Activated CD4-positive, alpha-beta memory T cell treated with anti-CD3 and anti-CD28 coated beads, Interleukin-2, amount 10 ng/mL, durations not matched to agents 7 days and 5 days (primary cell): ENCODE measurements around the gene C14orf119. TPM values are rescaled to one million over a fixed set of nuclear protein-coding genes. Genes with fewer than 3 reads are reported as not detected.
A peak's percentile ranks its signal among the peaks of the same experiment; 100 is the strongest.

Source experiments
- CTCF ChIA-PET: fragments of 350-600 bp; sonication (Branson Sonifier 250); formaldehyde crosslinking; loops from one replicate; lab custom pipeline; 2021; ENCODE audit warnings: antibody characterized with exemption, inconsistent platforms; lab: Charles Lee
- POLR2A ChIA-PET: fragments of 350-600 bp; sonication (Branson Sonifier 250); formaldehyde crosslinking; loops from one replicate; lab custom pipeline; 2021; ENCODE audit warnings: antibody characterized with exemption; lab: Charles Lee
- DNase-seq: peaks from one replicate; pipeline ENCODE4 v3.0.0-alpha.2; 2020
- H3K27ac Mint-ChIP-seq: one replicate; pipeline ENCODE4 v1.8.0; 2021; ENCODE audit warnings: mild to moderate bottlenecking, mixed read lengths
- H3K27me3 Mint-ChIP-seq: one replicate; pipeline ENCODE4 v1.8.0; 2021; ENCODE audit warnings: mixed read lengths
- H3K36me3 Mint-ChIP-seq: one replicate; pipeline ENCODE4 v1.8.0; 2021; ENCODE audit warnings: low read depth, mixed read lengths
- H3K4me1 Mint-ChIP-seq: one replicate; pipeline ENCODE4 v1.8.0; 2021; ENCODE audit warnings: mixed read lengths
- H3K4me3 Mint-ChIP-seq: one replicate; pipeline ENCODE4 v1.8.0; 2021; ENCODE audit warnings: mild to moderate bottlenecking, mixed read lengths
- H3K9me3 Mint-ChIP-seq: one replicate; pipeline ENCODE4 v1.8.0; 2021; ENCODE audit warnings: mixed read lengths
- total RNA-seq, 2 experiments: library from RNA; stranded (reverse); gene quantifications; one replicate each; pipeline ENCODE4 v1.2.3, GENCODE V29; 2021

The C14orf119 gene
- total RNA-seq, 2 experiments from 2014 or later = 49.2 to 55.5 TPM

DNA sequence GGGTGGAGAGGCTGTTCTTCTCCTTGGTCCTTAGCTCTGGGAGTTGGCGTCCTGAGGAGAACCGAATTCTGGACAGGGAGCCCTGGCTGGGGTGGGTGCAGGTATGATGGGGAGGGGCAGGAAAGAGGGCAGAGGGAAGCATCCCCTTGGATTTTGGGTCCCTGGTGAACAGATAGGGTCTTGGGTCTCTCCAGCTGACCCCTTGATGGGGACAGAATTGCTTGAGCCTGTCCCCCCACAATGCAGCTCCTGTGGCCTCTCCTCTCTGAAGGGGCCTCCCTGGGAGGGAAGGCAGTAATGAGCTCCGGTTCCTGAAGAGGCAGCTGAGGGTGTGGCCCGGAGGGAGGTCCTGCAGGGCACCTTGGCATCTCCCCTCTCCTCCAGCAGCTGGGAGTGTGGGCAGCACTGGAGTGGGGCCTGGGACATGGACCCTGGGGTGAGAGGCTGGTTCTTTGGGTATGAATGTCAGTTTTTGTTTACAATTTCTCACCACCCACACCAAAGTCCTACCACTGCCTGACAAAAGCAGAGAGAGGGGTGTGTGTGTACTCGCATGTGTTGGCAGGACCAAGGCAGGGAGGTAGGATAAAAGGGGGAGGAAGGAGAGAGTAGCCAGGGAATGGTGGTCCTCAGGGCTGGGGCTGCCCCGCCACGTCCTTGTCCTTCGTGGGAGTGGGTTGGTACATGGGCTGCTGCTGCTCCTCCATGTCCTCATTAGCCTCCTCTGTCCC is 31.4 kb downstream of the C14orf119 start:
- no peak for DNase-seq
- ChIA-PET CTCF (interaction anchor here (1.4 kb wide), 1 partner anchor 61 kb away, joined by 4 read pairs; no protein-coding TSS in a partner anchor), POLR2A (no interaction called here)
- Mint-ChIP-seq H3K4me3 (no peak overlapping the region), H3K9me3 (peaks cover 1% of the 10 kb centered on the region), H3K4me1 (peaks cover 19% of the 10 kb centered on the region), H3K27ac (no peak overlapping the region), H3K36me3 (no peaks in the 10 kb centered on the region), H3K27me3 (peaks cover 10% of the 10 kb centered on the region)

GRCh38 chr14:23127861-23128260 is 32.6 kb downstream of the C14orf119 start:
- no peaks in the 10 kb centered on the region for H3K36me3 Mint-ChIP-seq
- peaks cover 1% of the 10 kb centered on the region for H3K9me3 Mint-ChIP-seq
- H3K4me3 Mint-ChIP-seq = no peak overlapping the region
- peak overlapping the region; percentile 21 for H3K27ac Mint-ChIP-seq
- ChIA-PET CTCF (no interaction called here), POLR2A (no interaction called here)
- peaks cover 14% of the 10 kb centered on the region for H3K4me1 Mint-ChIP-seq
- peaks cover 10% of the 10 kb centered on the region for H3K27me3 Mint-ChIP-seq
- no peak for DNase-seq

DNA sequence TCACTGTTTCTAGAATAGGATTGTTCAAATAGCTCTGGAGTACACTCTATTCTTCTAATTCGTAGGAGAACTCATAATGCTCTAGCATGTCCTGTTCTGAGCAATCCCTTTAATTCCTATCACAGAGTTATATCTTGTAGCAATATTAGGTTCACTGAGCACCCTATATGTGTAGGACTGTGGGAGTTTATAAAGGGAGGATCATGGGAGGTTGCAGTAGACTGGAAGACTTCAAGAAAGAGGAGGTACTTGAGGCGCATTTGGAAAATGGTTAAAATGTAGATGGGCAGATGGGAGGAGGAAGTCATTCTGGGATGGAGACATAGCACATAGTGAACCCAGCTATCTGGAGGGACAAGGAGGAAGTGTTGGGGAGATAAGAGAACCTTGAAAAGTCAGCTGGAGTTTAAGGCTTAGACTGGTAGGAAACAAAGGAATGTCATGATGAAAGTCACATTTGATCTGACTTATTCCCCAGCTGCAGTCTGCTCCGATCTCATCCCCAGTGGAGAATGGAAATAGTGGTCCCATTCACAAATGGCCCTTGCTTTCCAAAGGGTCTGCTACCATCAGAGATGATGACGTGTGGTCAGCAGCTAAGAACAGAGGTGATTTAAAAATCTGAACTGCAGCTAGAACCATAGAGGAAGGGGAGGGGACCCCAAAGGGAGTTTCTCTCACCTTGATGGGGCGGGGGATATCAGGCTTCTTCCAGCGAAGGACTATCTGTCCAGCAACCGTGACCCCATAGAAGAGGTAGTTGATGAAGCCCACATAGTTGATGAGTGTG is 33.9 kb downstream of the C14orf119 start:
- POLR2A ChIA-PET = no interaction called here
- peaks cover 14% of the 10 kb centered on the region for H3K4me1 Mint-ChIP-seq
- CTCF ChIA-PET = interaction anchor here (2.8 kb wide), 1 partner anchor 9 kb away, joined by 19 read pairs; no protein-coding TSS in a partner anchor
- H3K4me3 Mint-ChIP-seq = no peak overlapping the region
- DNase-seq = no peak
- peaks cover 10% of the 10 kb centered on the region for H3K27me3 Mint-ChIP-seq
- peaks cover 1% of the 10 kb centered on the region for H3K9me3 Mint-ChIP-seq
- H3K27ac Mint-ChIP-seq = no peak overlapping the region
- no peaks in the 10 kb centered on the region for H3K36me3 Mint-ChIP-seq

DNA sequence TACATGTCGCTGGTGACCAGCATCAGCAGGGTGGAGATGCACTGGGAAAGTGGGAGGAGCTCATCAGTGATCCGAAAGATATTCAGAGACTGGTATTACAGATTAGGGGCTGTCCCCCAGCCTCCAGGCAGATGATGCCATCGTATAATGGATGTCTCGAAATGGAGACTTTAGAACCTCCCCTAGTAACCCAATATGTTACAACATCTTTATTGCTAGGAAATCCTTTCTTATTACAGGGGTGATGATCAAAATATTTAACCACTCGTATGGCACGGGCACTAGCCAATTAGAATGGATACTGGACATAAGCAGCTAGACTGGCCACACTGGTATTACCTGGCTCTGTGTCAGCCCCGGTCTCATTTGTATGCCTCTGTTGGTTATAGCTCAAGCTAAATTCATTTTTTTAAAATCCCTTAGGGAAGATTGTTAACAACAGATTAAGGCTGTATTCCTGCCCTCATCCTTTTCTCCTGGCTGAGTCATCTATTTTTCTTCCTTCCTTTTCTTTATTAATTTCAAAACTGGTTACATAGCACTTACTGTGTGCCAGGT is 34.5 kb downstream of the C14orf119 start:
- ChIA-PET CTCF (interaction anchor here (1.0 to 2.8 kb wide), 2 partner anchors 9 to 61 kb away, joined by 3 to 19 read pairs; no protein-coding TSS in a partner anchor), POLR2A (interaction anchor here (1.2 kb wide), 1 partner anchor 9 kb away, joined by 3 read pairs; no protein-coding TSS in a partner anchor)
- Mint-ChIP-seq H3K4me3 (no peak overlapping the region), H3K27me3 (peaks cover 10% of the 10 kb centered on the region), H3K9me3 (peaks cover 1% of the 10 kb centered on the region), H3K36me3 (no peaks in the 10 kb centered on the region), H3K27ac (no peak overlapping the region), H3K4me1 (peaks cover 14% of the 10 kb centered on the region)
- DNase-seq = no peak

GRCh38 chr14:23130871-23131270 is 35.6 kb downstream of the C14orf119 start:
- POLR2A ChIA-PET = interaction anchor here (1.2 kb wide), 1 partner anchor 10 kb away, joined by 3 read pairs; no protein-coding TSS in a partner anchor
- no peaks in the 10 kb centered on the region for H3K36me3 Mint-ChIP-seq

GRCh38 chr14:23131482-23131881 is 36.2 kb downstream of the C14orf119 start:
- CTCF ChIA-PET = interaction anchor here (0.6 to 1.3 kb wide), 3 partner anchors 54 to 437 kb away, joined by 3 to 4 read pairs (median 3); no protein-coding TSS in a partner anchor
- no peaks in the 10 kb centered on the region for H3K36me3 Mint-ChIP-seq
- H3K4me1 Mint-ChIP-seq = peaks cover 14% of the 10 kb centered on the region
- no peak overlapping the region for H3K27ac Mint-ChIP-seq
- H3K9me3 Mint-ChIP-seq = peaks cover 1% of the 10 kb centered on the region
- POLR2A ChIA-PET = no interaction called here
- DNase-seq = no peak
- no peak overlapping the region for H3K4me3 Mint-ChIP-seq
- H3K27me3 Mint-ChIP-seq = peaks cover 7% of the 10 kb centered on the region

More at GRCh38 chr14:23130871-23131270, 35.6 kb downstream of the C14orf119 start:
- Mint-ChIP-seq H3K4me3 (no peak overlapping the region), H3K9me3 (peaks cover 1% of the 10 kb centered on the region), H3K27ac (no peak overlapping the region), H3K27me3 (peaks cover 10% of the 10 kb centered on the region), H3K4me1 (peaks cover 14% of the 10 kb centered on the region)
- no peak for DNase-seq
- CTCF ChIA-PET = interaction anchor here (1.0 to 2.8 kb wide), 3 partner anchors 10 to 62 kb away, joined by 3 to 19 read pairs (median 3); no protein-coding TSS in a partner anchor

GRCh38 chr14:23132970-23133369 is 37.7 kb downstream of the C14orf119 start:
- ChIA-PET POLR2A (no interaction called here), CTCF (interaction anchor here (0.6 kb wide), 1 partner anchor 169 kb away, joined by 3 read pairs; no protein-coding TSS in a partner anchor)

GRCh38 chr14:23136566-23137133 is 41.3 kb downstream of the C14orf119 start:
- no peak overlapping the region for H3K27ac Mint-ChIP-seq
- H3K4me1 Mint-ChIP-seq = no peaks in the 10 kb centered on the region
- H3K36me3 Mint-ChIP-seq = no peaks in the 10 kb centered on the region
- H3K9me3 Mint-ChIP-seq = no peaks in the 10 kb centered on the region
- no peaks in the 10 kb centered on the region for H3K27me3 Mint-ChIP-seq
- DNase-seq = no peak
- H3K4me3 Mint-ChIP-seq = no peak overlapping the region
- CTCF ChIA-PET = no interaction called here
- POLR2A ChIA-PET = no interaction called here

More at GRCh38 chr14:23132970-23133369, 37.7 kb downstream of the C14orf119 start:
- Mint-ChIP-seq H3K27ac (no peak overlapping the region), H3K36me3 (no peaks in the 10 kb centered on the region), H3K4me3 (no peak overlapping the region), H3K9me3 (peaks cover 1% of the 10 kb centered on the region), H3K27me3 (peaks cover 7% of the 10 kb centered on the region), H3K4me1 (peaks cover 11% of the 10 kb centered on the region)
- DNase-seq = no peak

- Mint-ChIP-seq H3K27me3 (peaks cover 1% of the 10 kb centered on the region), H3K36me3 (no peaks in the 10 kb centered on the region), H3K4me3 (no peak overlapping the region), H3K4me1 (no peaks in the 10 kb centered on the region), H3K27ac (no peak overlapping the region), H3K9me3 (no peaks in the 10 kb centered on the region)
- ChIA-PET POLR2A (no interaction called here), CTCF (interaction anchor here (0.9 kb wide), 1 partner anchor 50 kb away, joined by 3 read pairs; no protein-coding TSS in a partner anchor)
- no peak for DNase-seq
Observed at GRCh38 chr14:23137192-23137812, 42.0 kb downstream of the C14orf119 start.

GRCh38 chr14:23137813-23138535 is 42.7 kb downstream of the C14orf119 start:
- no peaks in the 10 kb centered on the region for H3K4me1 Mint-ChIP-seq
- no peak for DNase-seq
- peaks cover 2% of the 10 kb centered on the region for H3K27me3 Mint-ChIP-seq
- H3K27ac Mint-ChIP-seq = no peak overlapping the region
- no peak overlapping the region for H3K4me3 Mint-ChIP-seq
- ChIA-PET CTCF (interaction anchor here (0.9 kb wide), 1 partner anchor 49 kb away, joined by 3 read pairs; no protein-coding TSS in a partner anchor), POLR2A (no interaction called here)
- H3K36me3 Mint-ChIP-seq = no peaks in the 10 kb centered on the region
- no peaks in the 10 kb centered on the region for H3K9me3 Mint-ChIP-seq

DNA sequence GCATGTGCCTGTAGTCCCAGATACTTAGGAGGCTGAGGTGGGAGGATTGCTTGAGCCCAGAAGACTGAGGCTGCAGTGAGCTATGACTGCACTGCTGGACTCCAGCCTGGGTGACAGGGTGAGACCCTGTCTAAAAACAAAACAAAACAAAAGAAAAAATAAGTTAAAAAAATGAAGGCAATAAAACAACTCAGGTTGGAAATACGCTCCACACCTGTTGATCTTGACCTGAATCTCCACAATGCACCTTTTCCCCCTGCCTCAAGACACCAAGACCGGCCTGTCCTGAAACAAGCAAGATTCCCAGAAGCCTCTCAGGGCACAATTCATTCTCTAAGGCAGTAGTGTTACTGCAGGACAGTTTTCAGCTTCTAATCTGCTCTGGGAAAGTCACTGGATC is 44.6 kb downstream of the C14orf119 start:
- CTCF ChIA-PET = no interaction called here
- Mint-ChIP-seq H3K36me3 (no peaks in the 10 kb centered on the region), H3K27ac (no peak overlapping the region), H3K4me3 (no peak overlapping the region), H3K9me3 (no peaks in the 10 kb centered on the region), H3K4me1 (no peaks in the 10 kb centered on the region), H3K27me3 (peaks cover 4% of the 10 kb centered on the region)
- DNase-seq = no peak
- POLR2A ChIA-PET = no interaction called here
